ENCODE data around the gene SCN1B. TPM values are rescaled to one million over a fixed set of nuclear protein-coding genes. Genes with fewer than 3 reads are reported as not detected.
A peak's percentile ranks its signal among the peaks of the same experiment; 100 is the strongest.
"Not testable (repeated sequence)": the region's sequence is repeated elsewhere in the genome, so short reads cannot be mapped to it uniquely, and the experiment has no call there.

The SCN1B gene
- total RNA-seq, 1 donor from 2014 or later: 0.26 TPM

DNA sequence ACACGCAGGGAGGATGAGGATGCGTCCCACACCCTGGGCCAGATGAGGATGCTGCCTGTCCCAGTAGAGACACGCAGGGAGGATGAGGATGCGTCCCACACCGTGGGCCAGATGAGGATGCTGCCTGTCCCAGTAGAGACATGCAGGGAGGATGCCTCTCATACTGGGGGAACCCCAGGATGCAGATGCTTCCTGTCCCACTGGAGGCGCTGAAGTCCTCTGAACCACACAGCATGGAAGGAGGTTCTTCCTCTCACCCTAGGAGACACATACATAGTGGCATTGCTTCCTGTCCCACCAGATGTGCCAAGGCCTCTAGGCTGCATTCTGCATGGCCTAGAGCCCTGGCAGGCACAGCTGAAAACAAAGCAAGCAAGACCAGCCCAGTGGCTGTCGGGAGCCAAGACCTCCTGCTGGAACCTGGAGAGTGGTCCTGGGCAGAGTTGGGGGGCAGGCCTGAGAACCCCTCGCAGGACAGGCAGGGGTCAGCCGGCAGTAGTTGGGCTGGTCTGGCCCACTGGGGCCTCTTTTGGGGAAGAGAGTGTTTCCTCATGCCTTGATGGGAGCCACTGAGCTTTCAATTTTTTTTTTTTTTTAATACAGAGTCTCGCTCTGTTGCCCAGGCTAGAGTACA lies 15.5 kb downstream of the SCN1B start:
- DNase-seq (ENCODE audit: low read depth) (no peak), FAIRE-seq (no peak)
- Histone ChIP-seq H3K27me3 (ENCODE audit: control insufficient read depth, insufficient read depth, low read length) (peaks cover 1% of the 10 kb centered on the region), H3K36me3 (ENCODE audit: control insufficient read depth, insufficient read depth, low read length) (no peaks in the 10 kb centered on the region), H3K4me3 (ENCODE audit: low read depth, low read length) (no peak overlapping the region)
- TF ChIP-seq, protein P1, sequence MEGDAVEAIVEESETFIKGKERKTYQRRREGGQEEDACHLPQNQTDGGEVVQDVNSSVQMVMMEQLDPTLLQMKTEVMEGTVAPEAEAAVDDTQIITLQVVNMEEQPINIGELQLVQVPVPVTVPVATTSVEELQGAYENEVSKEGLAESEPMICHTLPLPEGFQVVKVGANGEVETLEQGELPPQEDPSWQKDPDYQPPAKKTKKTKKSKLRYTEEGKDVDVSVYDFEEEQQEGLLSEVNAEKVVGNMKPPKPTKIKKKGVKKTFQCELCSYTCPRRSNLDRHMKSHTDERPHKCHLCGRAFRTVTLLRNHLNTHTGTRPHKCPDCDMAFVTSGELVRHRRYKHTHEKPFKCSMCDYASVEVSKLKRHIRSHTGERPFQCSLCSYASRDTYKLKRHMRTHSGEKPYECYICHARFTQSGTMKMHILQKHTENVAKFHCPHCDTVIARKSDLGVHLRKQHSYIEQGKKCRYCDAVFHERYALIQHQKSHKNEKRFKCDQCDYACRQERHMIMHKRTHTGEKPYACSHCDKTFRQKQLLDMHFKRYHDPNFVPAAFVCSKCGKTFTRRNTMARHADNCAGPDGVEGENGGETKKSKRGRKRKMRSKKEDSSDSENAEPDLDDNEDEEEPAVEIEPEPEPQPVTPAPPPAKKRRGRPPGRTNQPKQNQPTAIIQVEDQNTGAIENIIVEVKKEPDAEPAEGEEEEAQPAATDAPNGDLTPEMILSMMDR (IDR thresholded peaks at IDR 0.05; ENCODE audit: insufficient read depth, low read length, severe bottlenecking): peak; percentile 26

DNA sequence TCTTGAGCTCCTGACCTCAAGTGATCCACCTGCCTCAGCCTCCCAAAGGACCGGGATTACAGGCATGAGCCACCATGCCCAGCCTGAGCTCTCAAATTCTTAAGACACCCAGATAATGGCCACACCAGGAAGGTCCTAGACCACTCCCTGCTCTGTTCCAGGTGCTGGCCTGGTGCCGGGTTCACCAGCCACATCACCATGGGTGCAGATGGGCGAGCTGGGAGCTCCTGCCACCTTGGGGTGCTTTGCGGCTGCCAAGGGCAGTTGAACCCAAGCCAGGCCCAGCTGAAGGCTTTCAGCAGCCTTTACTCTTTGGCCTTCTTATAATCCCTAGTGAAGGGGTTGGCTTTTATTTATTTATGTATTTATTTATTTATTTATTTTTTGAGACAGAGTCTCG lies 16.2 kb downstream of the SCN1B start:
- no peaks in the 10 kb centered on the region for H3K36me3 ChIP-seq (ENCODE audit: control insufficient read depth, insufficient read depth, low read length)
- no peak overlapping the region for H3K4me3 ChIP-seq (ENCODE audit: low read depth, low read length)
- FAIRE-seq (no peak), DNase-seq (ENCODE audit: low read depth) (no peak)
- TF ChIP-seq, protein P1 (IDR thresholded peaks at IDR 0.05; ENCODE audit: insufficient read depth, low read length, severe bottlenecking): no peak
- peaks cover 1% of the 10 kb centered on the region for H3K27me3 ChIP-seq (ENCODE audit: control insufficient read depth, insufficient read depth, low read length)

DNA sequence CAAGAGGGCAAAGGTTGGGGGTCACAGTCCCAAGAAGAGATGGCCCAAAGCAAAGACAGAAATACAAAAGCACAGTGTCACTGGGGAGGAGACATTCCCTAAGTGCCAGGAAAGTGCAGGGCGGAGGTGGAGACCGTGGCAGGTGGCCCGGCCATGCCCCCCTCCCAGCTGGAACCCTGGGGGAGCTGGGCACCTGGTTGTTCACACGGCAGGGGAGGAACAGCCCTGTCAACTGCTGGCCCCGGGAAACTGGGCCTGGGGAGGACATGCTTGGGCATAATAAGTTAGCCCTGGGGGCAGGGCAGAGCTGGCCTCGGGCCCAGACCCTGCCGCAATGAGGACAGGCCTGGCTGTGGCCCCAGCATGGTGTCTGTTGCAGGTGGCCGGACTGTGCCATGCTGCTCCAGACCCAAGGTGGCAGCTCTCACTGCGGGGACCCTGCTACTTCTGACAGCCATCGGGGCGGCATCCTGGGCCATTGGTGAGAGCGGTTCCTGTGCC lies 18.7 kb downstream of the SCN1B start:
- Histone ChIP-seq H3K4me3 (ENCODE audit: low read depth, low read length) (no peak overlapping the region), H3K36me3 (ENCODE audit: control insufficient read depth, insufficient read depth, low read length) (no peaks in the 10 kb centered on the region), H3K27me3 (ENCODE audit: control insufficient read depth, insufficient read depth, low read length) (peaks cover 1% of the 10 kb centered on the region)
- TF ChIP-seq, protein P1 (IDR thresholded peaks at IDR 0.05; ENCODE audit: insufficient read depth, low read length, severe bottlenecking): no peak
- no peak for FAIRE-seq
- no peak for DNase-seq (ENCODE audit: low read depth)

DNA sequence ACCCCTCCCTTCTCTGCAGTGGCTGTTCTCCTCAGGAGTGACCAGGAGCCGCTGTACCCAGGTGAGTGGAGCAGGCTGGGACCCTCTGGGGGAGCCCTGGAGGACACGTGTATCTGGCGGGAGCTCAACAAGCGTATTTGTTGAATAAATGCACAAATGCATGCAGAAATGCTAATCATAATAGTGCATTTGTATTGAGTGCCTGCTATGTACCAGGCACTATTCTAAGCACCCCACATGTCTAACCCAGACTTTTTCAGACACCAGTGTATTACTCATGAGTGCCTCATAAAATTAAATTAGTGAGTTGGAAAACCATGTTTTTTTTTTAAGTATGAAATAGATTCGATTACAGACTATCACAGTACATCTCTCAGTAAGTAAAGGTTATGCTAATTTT lies 19.2 kb downstream of the SCN1B start:
- no peak overlapping the region for H3K4me3 ChIP-seq (ENCODE audit: low read depth, low read length)
- TF ChIP-seq, protein P1 (IDR thresholded peaks at IDR 0.05; ENCODE audit: insufficient read depth, low read length, severe bottlenecking): no peak
- H3K27me3 ChIP-seq (ENCODE audit: control insufficient read depth, insufficient read depth, low read length): peaks cover 1% of the 10 kb centered on the region
- H3K36me3 ChIP-seq (ENCODE audit: control insufficient read depth, insufficient read depth, low read length): no peaks in the 10 kb centered on the region
- no peak for FAIRE-seq
- DNase-seq (ENCODE audit: low read depth): no peak

DNA sequence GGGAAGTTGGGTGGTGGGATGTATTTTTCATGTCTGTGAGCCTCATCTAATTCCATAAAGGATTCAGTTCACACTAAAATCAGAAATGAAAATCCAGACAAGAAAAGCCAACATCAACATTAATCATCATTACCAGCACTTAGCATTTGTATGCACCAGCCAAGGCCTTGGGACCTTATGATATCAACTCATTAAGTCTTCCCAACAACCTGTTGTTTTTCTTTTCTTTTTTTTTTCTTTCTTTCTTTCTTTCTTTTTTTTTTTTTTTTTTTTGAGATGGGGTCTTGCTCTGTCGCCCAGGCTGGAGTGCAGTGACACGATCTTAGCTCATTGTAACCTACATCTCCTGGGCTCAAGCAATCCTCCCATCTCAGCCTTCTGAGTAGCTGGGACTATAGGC lies 20.4 kb downstream of the SCN1B start:
- FAIRE-seq; H3K27me3 ChIP-seq (ENCODE audit: control insufficient read depth, insufficient read depth, low read length); H3K36me3 ChIP-seq (ENCODE audit: control insufficient read depth, insufficient read depth, low read length); DNase-seq (ENCODE audit: low read depth); H3K4me3 ChIP-seq (ENCODE audit: low read depth, low read length): not testable (repeated sequence)

DNA sequence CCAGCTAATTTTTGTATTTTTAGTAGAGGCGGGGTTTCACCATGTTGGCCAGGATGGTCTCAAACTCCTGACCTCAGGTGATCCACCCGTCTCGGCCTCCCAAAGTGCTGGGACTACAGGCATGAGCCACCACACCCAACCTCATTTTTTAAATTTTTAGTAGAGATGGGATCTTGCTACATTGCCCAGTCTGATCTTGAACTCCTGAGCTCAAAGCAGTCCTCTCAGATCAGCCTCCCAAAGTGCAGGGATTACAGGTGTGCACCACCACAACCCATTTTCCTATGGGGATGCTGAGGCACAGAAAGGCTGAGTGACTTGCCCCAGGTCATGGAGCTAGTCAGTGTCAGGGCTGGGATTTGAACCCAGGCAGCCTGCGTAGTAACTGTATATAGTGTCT lies 21.0 kb downstream of the SCN1B start:
- H3K4me3 ChIP-seq (ENCODE audit: low read depth, low read length); DNase-seq (ENCODE audit: low read depth); H3K27me3 ChIP-seq (ENCODE audit: control insufficient read depth, insufficient read depth, low read length); FAIRE-seq; H3K36me3 ChIP-seq (ENCODE audit: control insufficient read depth, insufficient read depth, low read length): not testable (repeated sequence)

DNA sequence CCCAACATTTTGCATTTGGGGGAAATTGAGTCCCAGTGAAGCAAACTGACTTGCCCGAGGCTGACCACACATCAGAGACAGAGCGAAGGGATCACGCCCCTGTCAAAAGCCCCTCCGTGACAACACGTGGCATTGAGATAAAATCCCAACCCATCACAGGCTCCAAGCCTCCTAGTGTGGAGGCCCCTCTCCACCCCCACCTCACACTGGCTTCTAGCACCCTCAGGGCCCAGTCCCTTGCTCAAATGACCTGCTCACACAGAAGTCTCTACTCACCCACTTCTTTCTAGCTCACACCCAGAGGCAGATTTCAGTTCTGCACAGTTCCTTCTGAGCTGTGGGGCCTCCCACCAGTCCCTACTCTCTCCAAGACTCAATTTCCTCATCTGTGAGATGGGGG lies 21.5 kb downstream of the SCN1B start:
- DNase-seq (ENCODE audit: low read depth): no peak
- no peaks in the 10 kb centered on the region for H3K36me3 ChIP-seq (ENCODE audit: control insufficient read depth, insufficient read depth, low read length)
- H3K27me3 ChIP-seq (ENCODE audit: control insufficient read depth, insufficient read depth, low read length): peaks cover 1% of the 10 kb centered on the region
- FAIRE-seq: no peak
- TF ChIP-seq, protein P1 (IDR thresholded peaks at IDR 0.05; ENCODE audit: insufficient read depth, low read length, severe bottlenecking): no peak
- H3K4me3 ChIP-seq (ENCODE audit: low read depth, low read length): no peak overlapping the region

Measured in bronchial epithelial cell (primary cell).